Neural cell (in vitro differentiated cells): ENCODE data around the gene PPM1L. TPM values are rescaled to one million over a fixed set of nuclear protein-coding genes. Genes with fewer than 3 reads are reported as not detected.

Source experiments
- H2AFZ ChIP-seq: fragments of 200-600, 300-800 bp; sonication (generic), shearing (Covaris generic); 2 replicates; pipeline ENCODE4 v1.6.0; 2014; ENCODE audit warnings: low read depth, mild to moderate bottlenecking, antibody characterized with exemption, low read length, moderate library complexity
- H3F3A ChIP-seq: fragments of 200-600 bp; shearing (Covaris generic); 2 replicates; pipeline ENCODE4 v1.6.1; 2016; ENCODE audit warnings: mild to moderate bottlenecking, moderate library complexity, mixed read lengths, antibody characterized with exemption, low read length; ENCODE audit not compliant: insufficient read depth, poor library complexity, severe bottlenecking
- H3K27ac ChIP-seq: fragments of 200-600, 300-800 bp; sonication (generic), shearing (Covaris generic); 2 replicates; pipeline ENCODE4 v1.5.1; 2014; ENCODE audit warnings: mild to moderate bottlenecking, low read length, moderate library complexity
- H3K27me3 ChIP-seq: fragments of 300-800, 200-600 bp; sonication (generic), shearing (Covaris generic); 2 replicates; pipeline ENCODE4 v1.6.0; 2014; ENCODE audit warnings: mild to moderate bottlenecking, low read depth, low read length, moderate library complexity; ENCODE audit not compliant: insufficient read depth
- H3K36me3 ChIP-seq: fragments of 300-800, 200-600 bp; sonication (generic), shearing (Covaris generic); 2 replicates; pipeline ENCODE4 v1.5.1; 2014; ENCODE audit warnings: mild to moderate bottlenecking, antibody characterized with exemption, low read length, moderate library complexity; ENCODE audit not compliant: insufficient read depth
- H3K4me2 ChIP-seq: fragments of 300-800, 200-600 bp; sonication (generic), shearing (Covaris generic); 2 replicates; pipeline ENCODE4 v1.6.0; 2014; ENCODE audit warnings: mild to moderate bottlenecking, low read length
- H3K4me3 ChIP-seq: fragments of 300-800, 200-600 bp; sonication (generic), shearing (Covaris generic); 2 replicates; pipeline ENCODE4 v1.5.1; 2014; ENCODE audit warnings: mild to moderate bottlenecking, low read length, moderate library complexity
- H3K79me2 ChIP-seq: fragments of 200-600 bp; shearing (Covaris generic); replicated peaks from 2 replicates; pipeline ENCODE4 v1.6.0; 2014; ENCODE audit warnings: mild to moderate bottlenecking, low read length, moderate library complexity; ENCODE audit not compliant: insufficient read depth
- H3K9ac ChIP-seq: fragments of 300-800, 200-600 bp; sonication (generic), shearing (Covaris generic); 2 replicates; pipeline ENCODE4 v1.6.1; 2016; ENCODE audit warnings: mild to moderate bottlenecking, low read length, mixed read lengths
- H3K9me2 ChIP-seq: fragments of 200-600 bp; shearing (Covaris generic); 2 replicates; pipeline ENCODE4 v1.6.1; 2016; ENCODE audit warnings: mild to moderate bottlenecking, low read length, mixed read lengths; ENCODE audit not compliant: insufficient read depth
- H3K9me3 ChIP-seq: fragments of 200-600, 300-800 bp; sonication (generic), shearing (Covaris generic); 2 replicates; pipeline ENCODE4 v1.6.1; 2016; ENCODE audit warnings: mild to moderate bottlenecking, mixed run types, low read length, moderate library complexity, mixed read lengths
- H4K20me1 ChIP-seq: fragments of 200-600 bp; shearing (Covaris generic); 2 replicates; pipeline ENCODE4 v1.6.1; 2016; ENCODE audit warnings: mild to moderate bottlenecking, mixed run types; ENCODE audit not compliant: insufficient read depth
- CTCF ChIP-seq: fragments of 450-650 bp; IDR thresholded peaks from 2 replicates; pipeline ENCODE4 v1.5.1; 2014; ENCODE audit warnings: antibody characterized with exemption, mild to moderate bottlenecking, moderate library complexity; ENCODE audit not compliant: poor library complexity, severe bottlenecking
- EP300 ChIP-seq: fragments of 450-650 bp; conservative IDR thresholded peaks from 2 replicates; pipeline ENCODE4 v1.6.1; 2014; ENCODE audit warnings: antibody characterized with exemption, mild to moderate bottlenecking, moderate library complexity; ENCODE audit not compliant: poor library complexity, severe bottlenecking
- EZH2 ChIP-seq: fragments of 200-600, 300-800 bp; shearing (Covaris generic), sonication (generic); IDR thresholded peaks from 2 replicates; pipeline ENCODE4 v1.6.1; 2014; ENCODE audit warnings: antibody characterized with exemption, low read length, borderline replicate concordance, mild to moderate bottlenecking; ENCODE audit not compliant: insufficient read depth, poor library complexity, severe bottlenecking
- MXI1 ChIP-seq: fragments of 450-650 bp; conservative IDR thresholded peaks from 2 replicates; pipeline ENCODE4 v1.6.1; 2014; ENCODE audit warnings: antibody characterized with exemption, mild to moderate bottlenecking; ENCODE audit not compliant: poor library complexity, severe bottlenecking
- POLR2AphosphoS5 ChIP-seq: IDR thresholded peaks from 2 replicates; pipeline ENCODE4 v1.6.1; 2012
- RAD21 ChIP-seq: fragments of 450-650 bp; conservative IDR thresholded peaks from 2 replicates; pipeline ENCODE4 v1.6.1; 2014; ENCODE audit warnings: antibody characterized with exemption, mild to moderate bottlenecking, moderate library complexity
- SMC3 ChIP-seq: fragments of 450-650 bp; conservative IDR thresholded peaks from 2 replicates; pipeline ENCODE4 v1.6.1; 2014; ENCODE audit warnings: antibody characterized with exemption, mild to moderate bottlenecking, moderate library complexity; ENCODE audit not compliant: poor library complexity
- TAF1 ChIP-seq: IDR thresholded peaks from 2 replicates; pipeline ENCODE4 v1.6.1; 2012; ENCODE audit warnings: low read depth
- polyA plus RNA-seq: library from polyadenylated mRNA; depleted of rRNA; stranded (reverse); fragments of >200 nt; gene quantifications from 2 replicates; pipeline ENCODE4 v1.2.3, GENCODE V29; 2014
- TF ChIP-seq, protein P1 (sequence below): IDR thresholded peaks from 2 replicates; pipeline ENCODE4 v1.6.1; 2012; ENCODE audit warnings: borderline replicate concordance

Gene PPM1L
- polyA plus RNA-seq, 1 donor from 2014 or later: 24.9 TPM

DNA sequence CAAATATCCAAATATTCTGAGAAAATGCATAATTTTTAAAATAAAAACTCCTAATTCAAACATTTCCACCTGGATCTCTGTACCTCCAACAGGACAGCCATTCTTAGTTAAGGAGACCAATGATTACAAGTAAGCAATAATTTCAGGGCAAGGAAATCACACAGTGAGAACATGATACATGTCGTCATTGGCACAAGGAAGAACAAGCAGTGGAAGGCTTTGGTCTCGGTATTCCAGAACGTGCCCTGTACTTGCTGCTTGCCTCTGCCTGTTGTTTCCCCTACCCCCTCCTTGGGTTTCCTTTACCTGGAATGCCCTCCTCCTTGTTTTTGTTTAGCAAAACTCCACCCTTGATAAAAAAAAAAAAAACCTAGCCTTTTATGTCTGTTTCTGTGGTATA is 72.8 kb downstream of the PPM1L start:
- Histone ChIP-seq H3K79me2 (peaks cover 5% of the 10 kb centered on the region), H3F3A (no peaks in the 10 kb centered on the region), H3K9me2 (no peaks in the 10 kb centered on the region), H3K9me3 (no peaks in the 10 kb centered on the region), H3K4me3 (peak overlapping the region; percentile 35), H3K36me3 (no peaks in the 10 kb centered on the region), H3K9ac (peak overlapping the region; percentile 60), H3K4me2 (peak overlapping the region; percentile 29), H4K20me1 (no peaks in the 10 kb centered on the region), H2AFZ (peak overlapping the region; percentile 53), H3K27ac (peak overlapping the region; percentile 92), H3K27me3 (no peaks in the 10 kb centered on the region)
- TF ChIP-seq, protein P1, sequence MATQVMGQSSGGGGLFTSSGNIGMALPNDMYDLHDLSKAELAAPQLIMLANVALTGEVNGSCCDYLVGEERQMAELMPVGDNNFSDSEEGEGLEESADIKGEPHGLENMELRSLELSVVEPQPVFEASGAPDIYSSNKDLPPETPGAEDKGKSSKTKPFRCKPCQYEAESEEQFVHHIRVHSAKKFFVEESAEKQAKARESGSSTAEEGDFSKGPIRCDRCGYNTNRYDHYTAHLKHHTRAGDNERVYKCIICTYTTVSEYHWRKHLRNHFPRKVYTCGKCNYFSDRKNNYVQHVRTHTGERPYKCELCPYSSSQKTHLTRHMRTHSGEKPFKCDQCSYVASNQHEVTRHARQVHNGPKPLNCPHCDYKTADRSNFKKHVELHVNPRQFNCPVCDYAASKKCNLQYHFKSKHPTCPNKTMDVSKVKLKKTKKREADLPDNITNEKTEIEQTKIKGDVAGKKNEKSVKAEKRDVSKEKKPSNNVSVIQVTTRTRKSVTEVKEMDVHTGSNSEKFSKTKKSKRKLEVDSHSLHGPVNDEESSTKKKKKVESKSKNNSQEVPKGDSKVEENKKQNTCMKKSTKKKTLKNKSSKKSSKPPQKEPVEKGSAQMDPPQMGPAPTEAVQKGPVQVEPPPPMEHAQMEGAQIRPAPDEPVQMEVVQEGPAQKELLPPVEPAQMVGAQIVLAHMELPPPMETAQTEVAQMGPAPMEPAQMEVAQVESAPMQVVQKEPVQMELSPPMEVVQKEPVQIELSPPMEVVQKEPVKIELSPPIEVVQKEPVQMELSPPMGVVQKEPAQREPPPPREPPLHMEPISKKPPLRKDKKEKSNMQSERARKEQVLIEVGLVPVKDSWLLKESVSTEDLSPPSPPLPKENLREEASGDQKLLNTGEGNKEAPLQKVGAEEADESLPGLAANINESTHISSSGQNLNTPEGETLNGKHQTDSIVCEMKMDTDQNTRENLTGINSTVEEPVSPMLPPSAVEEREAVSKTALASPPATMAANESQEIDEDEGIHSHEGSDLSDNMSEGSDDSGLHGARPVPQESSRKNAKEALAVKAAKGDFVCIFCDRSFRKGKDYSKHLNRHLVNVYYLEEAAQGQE: no peak
- no peak for TF ChIP-seq POLR2AphosphoS5
- TF ChIP-seq EZH2: no peak
- no peak for TF ChIP-seq TAF1
- no peak for TF ChIP-seq CTCF
- no peak for TF ChIP-seq RAD21
- no peak for TF ChIP-seq SMC3
- TF ChIP-seq MXI1: no peak
- no peak for TF ChIP-seq EP300

- Histone ChIP-seq H2AFZ (peak overlapping the region; percentile 53), H3K27me3 (no peaks in the 10 kb centered on the region), H3K9ac (peak overlapping the region; percentile 60), H3K4me2 (peak overlapping the region; percentile 29), H3K79me2 (peaks cover 5% of the 10 kb centered on the region), H3K36me3 (no peaks in the 10 kb centered on the region), H3F3A (no peaks in the 10 kb centered on the region), H3K4me3 (peak overlapping the region; percentile 35), H3K9me3 (no peaks in the 10 kb centered on the region), H3K27ac (peak overlapping the region; percentile 92), H4K20me1 (no peaks in the 10 kb centered on the region), H3K9me2 (no peaks in the 10 kb centered on the region)
- TF ChIP-seq EP300: peak; percentile 81
- TF ChIP-seq SMC3: no peak
- TF ChIP-seq TAF1: peak; percentile 50
- TF ChIP-seq POLR2AphosphoS5: peak; percentile 66
- no peak for TF ChIP-seq CTCF
- no peak for TF ChIP-seq EZH2
- no peak for TF ChIP-seq RAD21
- TF ChIP-seq MXI1: no peak
- TF ChIP-seq, protein P1: peak; percentile 84
Measured at GRCh38 chr3:160829486-160830009, 73.5 kb downstream of the PPM1L start.
